Measurements from ENCODE around the gene GABBR1.
"Not testable (repeated sequence)": the region's sequence is repeated elsewhere in the genome, so short reads cannot be mapped to it uniquely, and the experiment has no call there.

Gene GABBR1

GRCh38 chr6:29632789-29633533 is at the start of gene GABBR1:
Gene GABBR1 (minus strand): TSS chr6:29633183. CDS start chr6:29632385, 798 bp downstream.
- peak; percentile 58 for DNase-seq

GRCh38 chr6:29681811-29682210 is 48.8 kb upstream of the GABBR1 start:
- no peak for DNase-seq

GRCh38 chr6:29680904-29681303 is 47.9 kb upstream of the GABBR1 start, which contains the start of gene ZFP57:
Gene ZFP57 (minus strand): TSS chr6:29681152. CDS start chr6:29677003, 4,149 bp downstream.
- DNase-seq = no peak

- no peak for DNase-seq
These were observed 47.4 kb upstream of the GABBR1 start for GRCh38 chr6:29680416-29680815.

GRCh38 chr6:29679962-29680361 is 47.0 kb upstream of the GABBR1 start:
- no peak for DNase-seq

GRCh38 chr6:29678114-29678513 is 45.1 kb upstream of the GABBR1 start:
- no peak for DNase-seq

GRCh38 chr6:29676981-29677601 is 44.1 kb upstream of the GABBR1 start:
- DNase-seq = no peak

GRCh38 chr6:29675561-29675960 is 42.6 kb upstream of the GABBR1 start:
- no peak for DNase-seq

GRCh38 chr6:29674008-29674407 is 41.0 kb upstream of the GABBR1 start:
- no peak for DNase-seq

- no peak for DNase-seq
These were observed 40.2 kb upstream of the GABBR1 start for GRCh38 chr6:29673161-29673560.

GRCh38 chr6:29672116-29672515 is 39.1 kb upstream of the GABBR1 start:
- not testable (repeated sequence) for DNase-seq

GRCh38 chr6:29671026-29671425 is 38.0 kb upstream of the GABBR1 start:
- DNase-seq = no peak

GRCh38 chr6:29667158-29667557 is 34.2 kb upstream of the GABBR1 start:
- no peak for DNase-seq

GRCh38 chr6:29666826-29667130 is 33.8 kb upstream of the GABBR1 start:
- DNase-seq = no peak

GRCh38 chr6:29665942-29666825 is 33.2 kb upstream of the GABBR1 start:
- DNase-seq = no peak

- DNase-seq = no peak
These were observed 30.5 kb upstream of the GABBR1 start for GRCh38 chr6:29663300-29664042.

- DNase-seq = not testable (repeated sequence)
These were observed 28.6 kb upstream of the GABBR1 start for GRCh38 chr6:29661502-29662141.

GRCh38 chr6:29661071-29661470 is 28.1 kb upstream of the GABBR1 start:
- DNase-seq = no peak

GRCh38 chr6:29656798-29657197 is 23.8 kb upstream of the GABBR1 start, which contains the start of gene MOG:
Gene MOG (plus strand): TSS chr6:29657092. CDS start chr6:29657210, 118 bp downstream.
- no peak for DNase-seq

GRCh38 chr6:29656157-29656556 is 23.2 kb upstream of the GABBR1 start:
- DNase-seq = no peak

GRCh38 chr6:29655658-29656057 is 22.7 kb upstream of the GABBR1 start:
- no peak for DNase-seq

GRCh38 chr6:29653452-29654038 is 20.6 kb upstream of the GABBR1 start:
- DNase-seq = peak; percentile 6
